G401.6 (cell line): ENCODE results near the gene TP63.

Experiments used
- FAIRE-seq: peaks from 2 replicates; lab custom pipeline; 2012; peaks lifted over from hg19 to GRCh38; lab: Jason Lieb, UNC

TP63 gene

DNA sequence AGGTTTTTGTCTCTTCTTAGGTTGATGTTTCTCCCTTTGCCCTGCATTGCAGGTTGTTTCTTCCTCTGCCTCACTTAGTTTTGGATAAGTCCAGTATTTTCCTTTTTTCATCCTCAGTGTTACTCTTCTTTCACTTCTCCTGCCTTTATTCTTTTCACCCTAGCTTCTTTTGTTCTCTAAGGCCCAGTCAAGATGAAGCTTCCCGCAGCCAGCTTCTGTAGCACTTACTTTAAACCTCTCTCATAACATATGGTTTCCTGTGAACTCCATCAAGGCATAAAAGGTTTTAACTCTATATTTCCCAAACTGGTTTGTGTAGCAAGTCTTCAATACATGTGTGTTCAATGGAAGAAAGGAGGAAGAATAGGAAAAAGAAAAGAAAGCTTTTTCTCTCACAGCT is 54.1 kb downstream of the TP63 start:
- FAIRE-seq = no peak

DNA sequence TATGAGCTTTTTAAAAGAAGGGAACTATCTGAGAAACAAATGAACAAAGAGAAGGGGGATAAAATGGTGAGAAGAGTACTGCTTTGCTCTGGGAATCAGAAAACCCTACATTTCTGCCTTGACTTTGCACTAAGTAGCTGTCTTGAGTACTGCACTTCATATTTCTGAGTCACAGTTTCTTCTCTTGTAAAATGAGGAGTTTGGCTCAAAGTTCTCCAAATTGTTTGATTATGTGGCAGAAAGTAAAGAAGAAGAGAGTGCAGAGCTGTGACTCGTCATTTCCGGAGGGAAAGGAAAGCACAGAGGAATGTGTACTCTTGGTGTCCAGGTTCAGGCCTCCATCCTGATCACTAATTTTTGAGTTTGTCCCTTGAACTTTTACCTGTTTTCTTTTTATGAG is 54.7 kb downstream of the TP63 start:
- no peak for FAIRE-seq

DNA sequence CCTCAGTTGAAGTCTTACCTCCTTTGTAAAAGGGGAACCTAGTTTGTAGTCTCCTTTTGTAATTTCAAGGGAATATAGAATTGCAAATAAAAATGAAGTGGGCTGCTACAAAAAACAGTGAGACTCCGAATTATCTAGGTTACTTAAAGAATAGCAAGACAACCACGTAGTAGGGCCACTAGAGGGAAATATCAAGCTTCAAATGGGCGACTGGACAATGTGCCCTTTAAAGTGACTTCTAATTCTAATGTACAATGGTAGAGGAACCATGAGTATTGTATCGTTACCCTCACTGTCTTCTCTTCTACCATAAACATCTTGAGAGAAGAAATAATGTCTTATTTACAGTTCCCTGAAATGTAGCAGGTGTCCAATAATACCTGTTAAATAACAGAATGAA is 56.3 kb downstream of the TP63 start:
- FAIRE-seq = no peak

DNA sequence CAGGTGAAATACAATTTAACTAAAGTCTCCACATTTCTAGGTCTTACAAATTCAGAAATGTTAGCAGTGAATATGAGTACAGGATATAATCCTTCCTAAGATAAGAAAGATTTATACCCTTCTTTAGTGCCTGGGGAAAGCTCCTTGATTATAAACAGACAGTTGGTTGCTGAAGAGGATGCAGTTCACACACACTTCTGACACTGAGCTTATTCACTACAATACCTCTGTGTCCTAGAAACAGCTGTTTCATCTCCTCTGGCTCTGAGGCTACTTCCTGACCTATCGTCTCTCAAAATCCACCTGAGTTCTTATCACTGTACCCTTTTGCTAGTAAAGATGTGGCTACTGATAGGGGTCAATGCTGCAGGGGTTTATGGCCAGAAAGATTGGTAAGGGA is 57.1 kb downstream of the TP63 start:
- no peak for FAIRE-seq

DNA sequence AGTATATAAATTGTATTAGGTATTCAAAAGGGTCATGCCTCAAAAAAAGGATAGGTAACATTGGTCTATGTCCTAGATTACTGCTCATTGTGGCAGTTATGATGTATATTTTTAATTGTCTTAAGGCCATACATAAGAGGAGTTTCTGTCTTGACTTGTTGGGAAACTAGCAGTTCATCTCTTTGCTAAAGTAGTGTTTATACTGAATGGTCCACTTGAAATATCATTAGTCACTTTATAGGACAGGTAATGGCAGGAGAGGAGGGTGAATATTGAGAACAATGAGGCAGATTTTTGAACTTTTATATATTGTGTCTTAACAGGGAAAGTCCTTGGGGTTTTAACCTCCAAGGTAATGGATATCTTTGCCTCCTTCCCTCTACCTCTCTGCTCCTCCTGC is 58.4 kb downstream of the TP63 start:
- FAIRE-seq = no peak

DNA sequence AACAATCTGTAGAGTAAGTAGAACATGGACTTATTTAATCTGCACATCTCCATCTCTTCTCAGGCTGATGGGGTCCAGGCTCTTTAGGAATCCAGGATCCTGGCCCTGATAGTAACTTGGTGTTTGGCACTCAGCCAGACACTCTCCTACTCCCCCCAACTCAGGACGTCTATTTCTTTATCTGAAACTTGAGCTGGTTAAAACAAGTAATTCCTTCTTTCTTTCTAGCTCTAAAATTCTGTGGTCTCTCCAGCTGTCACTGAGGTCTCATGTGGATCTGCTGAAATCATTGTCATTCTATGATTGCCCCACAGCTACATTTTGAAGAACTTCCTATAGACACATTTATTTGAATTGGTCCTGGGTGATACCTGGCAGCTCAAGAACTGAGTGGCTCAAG is 59.0 kb downstream of the TP63 start:
- FAIRE-seq = no peak

DNA sequence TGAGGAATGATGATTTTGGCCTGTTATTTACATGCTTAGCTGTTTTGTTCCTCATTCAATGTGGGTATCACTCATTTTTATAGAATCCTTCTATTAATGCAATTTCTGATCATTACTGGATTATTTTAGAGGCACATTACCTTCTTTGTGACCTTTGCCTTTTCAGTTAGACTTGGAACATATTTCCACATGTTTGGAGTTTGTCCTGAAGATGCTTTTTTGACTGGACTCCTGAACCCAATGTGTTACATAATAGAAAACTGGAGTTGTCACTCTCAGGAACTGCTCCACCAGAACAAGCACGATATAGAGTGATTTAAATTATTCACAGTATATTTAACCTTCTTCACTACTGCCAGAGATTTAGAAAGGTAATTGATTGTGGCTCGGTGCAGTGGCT is 59.5 kb downstream of the TP63 start:
- FAIRE-seq = no peak

DNA sequence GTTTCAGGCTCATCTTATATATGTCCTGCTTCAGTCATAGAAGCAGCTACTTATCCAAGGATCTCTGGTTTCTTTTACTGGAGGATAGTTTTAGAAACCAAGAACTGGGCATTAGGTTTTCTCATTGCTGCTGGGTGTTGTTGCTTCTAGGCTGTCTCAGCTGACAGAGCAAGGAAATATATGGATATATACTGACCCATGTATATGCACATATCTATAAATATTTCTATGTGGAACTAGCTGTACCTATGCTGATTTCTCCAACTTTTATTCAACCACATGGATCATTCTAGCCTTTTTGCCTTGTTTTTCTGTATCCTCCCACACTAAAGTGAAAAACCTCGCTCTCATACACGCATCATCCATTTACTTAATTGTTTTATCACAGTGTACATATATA is 64.2 kb downstream of the TP63 start:
- no peak for FAIRE-seq

DNA sequence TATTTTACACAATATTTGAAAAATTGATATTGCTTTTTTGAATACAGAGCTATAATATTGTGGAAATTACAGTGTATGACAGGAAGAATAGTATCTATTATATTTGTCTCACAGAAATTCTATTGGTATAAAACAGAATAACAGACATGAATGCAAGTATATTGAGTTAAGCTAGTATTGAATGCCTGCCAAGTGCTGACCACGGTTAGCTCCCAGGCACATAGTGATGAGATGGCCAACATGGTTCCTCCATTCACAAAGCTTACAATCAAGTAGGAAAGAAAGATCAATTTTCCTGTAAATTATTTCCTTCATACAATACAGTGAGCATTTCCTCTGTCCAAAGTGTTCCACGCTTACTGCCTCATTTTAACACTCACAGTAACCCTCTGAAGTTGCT is 67.6 kb downstream of the TP63 start:
- no peak for FAIRE-seq

DNA sequence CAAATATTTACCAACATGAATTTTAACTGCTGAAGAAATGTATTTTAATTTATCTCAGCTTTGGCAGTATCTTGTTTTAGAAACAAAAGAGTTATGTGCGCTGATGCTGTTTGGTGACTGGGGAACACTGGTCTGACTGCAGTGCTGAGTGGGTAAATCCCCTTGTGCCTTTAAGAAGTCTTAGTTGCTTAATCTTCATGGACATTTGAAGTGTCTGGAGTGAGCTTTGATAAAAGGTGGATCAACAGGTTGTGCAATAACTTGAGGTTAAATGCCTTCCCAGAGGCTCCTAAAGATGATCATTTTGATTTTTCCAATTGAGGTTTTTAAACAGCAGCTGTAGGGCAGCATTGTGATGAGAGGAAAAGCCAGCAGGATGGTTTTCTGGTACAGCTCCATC is 68.7 kb downstream of the TP63 start:
- no peak for FAIRE-seq

DNA sequence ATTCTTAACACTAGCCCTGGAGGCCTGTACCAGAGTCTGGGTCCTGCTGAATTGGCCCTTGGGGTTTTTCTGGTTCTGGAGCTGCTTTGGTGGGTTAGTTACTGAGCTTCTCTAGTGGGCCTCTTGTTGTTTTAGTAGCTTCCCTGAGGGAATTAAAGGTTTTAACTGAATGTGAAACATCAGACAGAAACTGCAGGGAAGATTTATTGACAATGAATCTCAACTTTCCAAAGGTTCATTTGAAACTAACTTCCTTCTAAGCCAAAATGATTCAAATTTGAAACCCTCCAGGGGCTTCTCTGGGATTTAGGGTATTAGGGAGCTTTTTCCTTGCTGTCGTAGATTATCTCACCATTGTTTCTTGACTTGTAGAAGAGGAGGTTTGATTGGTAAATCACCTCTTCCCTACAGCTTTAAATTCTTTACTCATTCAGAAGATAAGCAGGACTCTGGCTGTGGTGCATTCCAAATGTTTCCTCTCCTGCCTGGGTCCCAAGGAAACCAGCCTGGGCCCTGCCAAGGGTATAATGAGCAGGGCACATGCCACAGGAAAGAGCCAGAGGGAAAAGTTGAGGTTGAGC is 71.0 kb downstream of the TP63 start:
- no peak for FAIRE-seq

DNA sequence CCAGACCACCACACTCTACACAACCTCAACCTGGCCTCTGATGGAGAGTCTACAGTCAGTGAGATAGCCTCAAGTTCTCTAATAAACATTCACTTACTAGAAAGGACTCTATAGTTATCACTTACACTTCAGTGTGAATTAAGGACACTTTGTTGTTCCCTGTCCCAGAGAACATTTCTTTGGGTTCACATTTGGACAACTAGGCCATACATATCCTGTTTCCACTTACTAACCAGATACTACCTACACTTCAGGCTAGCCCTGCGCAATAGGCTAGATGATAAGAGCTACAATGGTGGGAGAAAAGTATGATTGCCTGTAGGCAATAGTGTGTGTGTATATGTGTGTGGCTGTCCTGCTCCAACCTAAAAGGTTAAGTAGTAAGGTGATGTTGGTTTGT is 72.7 kb downstream of the TP63 start:
- FAIRE-seq = no peak

DNA sequence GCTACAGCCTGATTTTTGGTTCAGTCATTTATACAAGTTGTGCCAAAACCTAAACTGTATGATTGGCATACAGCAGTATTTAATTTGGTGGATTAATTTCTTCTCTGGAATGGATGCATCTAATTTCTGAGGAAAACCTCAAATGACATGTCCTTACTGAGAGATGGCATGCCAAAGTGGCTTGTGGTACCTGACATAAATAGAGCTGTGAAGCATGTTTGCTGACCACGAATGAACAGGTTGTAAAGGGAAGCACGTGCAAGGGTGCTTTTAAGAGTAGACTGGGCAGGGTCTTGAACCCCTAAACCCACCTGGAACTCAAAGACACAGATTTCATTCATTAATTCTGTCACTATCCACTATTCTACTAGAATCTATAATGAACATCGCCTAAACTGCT is 77.2 kb downstream of the TP63 start:
- no peak for FAIRE-seq

DNA sequence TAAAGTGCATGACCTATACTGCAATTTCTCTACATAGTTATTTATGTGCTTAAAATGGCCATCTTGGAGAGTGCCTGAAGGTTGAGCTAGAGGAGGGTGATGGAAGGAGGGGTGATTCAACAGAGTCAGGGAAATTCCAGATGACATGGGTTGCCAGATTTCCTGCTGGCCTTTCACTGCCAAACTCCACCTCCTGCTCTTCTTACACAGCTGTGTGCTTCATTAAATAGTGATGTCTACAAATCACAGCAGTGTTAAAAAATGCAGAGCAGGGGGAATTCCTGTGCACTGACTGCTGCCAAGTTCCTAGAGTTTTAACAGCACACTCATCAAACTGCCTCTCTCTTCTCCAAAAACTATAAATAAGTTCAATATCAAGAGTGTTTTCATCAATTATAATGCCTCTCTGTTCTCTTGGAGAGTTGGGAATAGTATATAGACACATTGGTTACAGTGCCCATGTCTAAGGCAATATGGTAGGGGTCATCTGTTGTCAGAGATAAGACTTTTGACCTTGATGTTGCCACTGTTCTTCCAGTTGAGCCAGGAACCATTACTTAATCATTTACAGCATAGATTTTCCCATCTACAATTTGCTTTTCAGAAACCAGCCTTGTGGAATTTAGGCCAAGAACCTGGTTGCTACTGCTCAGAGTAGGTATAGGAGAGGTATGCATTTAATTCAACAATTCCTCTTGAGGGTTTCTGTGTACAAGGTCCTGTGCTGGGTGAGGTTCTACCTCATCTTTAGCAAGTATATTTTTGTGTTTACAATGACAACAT is 79.6 kb downstream of the TP63 start:
- FAIRE-seq = no peak

DNA sequence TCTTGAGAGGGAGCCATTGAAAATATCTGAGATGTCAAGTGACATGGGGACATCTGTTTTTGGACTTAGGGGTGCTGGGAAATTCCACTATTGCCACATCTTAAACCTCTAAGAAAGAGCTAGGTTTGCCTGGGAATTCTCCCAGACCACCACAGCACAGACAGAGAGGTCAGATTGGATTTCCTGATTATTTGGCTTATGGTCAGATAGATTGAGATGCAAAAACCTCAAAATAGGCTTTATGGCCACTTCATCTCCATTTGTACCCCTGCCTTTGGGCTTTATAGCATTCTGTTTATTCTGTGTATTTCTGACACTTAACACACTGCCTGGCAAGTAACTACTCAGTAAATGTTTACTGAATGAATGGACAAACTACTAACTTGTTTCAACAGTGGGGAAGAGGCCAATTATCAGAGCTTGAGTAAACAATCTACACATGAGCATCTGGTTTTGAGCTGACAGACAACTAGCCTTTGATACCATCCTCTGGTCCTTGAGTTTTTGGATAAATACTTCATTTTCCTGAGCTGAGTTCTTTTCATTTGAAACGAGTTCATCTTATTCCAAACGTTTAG is 81.8 kb downstream of the TP63 start:
- no peak for FAIRE-seq

DNA sequence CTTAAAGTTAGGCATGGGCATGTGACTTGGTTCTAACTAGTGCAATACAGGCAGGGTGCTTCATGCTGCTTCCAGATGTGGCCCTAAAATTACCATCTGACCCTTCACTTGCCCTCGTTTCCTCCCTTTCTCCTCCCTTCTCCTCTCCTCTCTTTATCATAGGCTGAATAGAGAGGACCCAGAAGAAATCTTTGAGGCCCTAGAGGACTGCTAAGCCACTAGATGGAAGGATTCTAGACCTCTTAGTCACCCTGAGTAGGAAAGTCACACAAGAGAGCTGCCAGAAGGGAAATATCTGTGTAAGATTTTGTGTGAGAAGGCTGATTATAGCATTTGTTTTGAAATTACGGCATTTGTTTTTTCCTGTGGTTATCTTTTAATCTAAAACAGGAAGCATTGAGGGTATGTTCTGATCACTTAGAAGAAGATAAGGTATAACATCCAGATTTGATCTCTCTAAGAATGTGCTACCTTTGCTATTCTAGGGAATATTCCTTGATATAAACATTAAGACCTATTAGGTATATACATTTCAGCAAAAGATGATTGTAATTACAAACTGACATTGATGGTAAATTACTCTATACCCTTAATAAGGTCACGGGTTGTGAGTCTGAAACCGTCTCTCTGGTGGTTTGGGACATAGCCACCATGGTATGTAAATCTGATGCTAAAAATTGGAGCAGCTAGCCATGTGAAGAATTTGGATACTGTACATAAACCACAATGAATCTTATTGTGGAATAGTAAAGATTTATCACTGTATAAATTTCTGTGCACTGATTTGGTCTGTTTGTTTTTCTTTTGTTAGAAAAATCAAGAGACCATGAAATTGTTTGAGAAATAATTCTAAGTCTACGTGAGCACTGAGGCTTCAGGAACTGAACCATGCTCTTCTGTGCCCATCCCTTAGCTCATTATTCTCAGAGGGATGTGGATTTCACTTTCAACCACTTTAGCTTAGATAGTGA is 84.1 kb downstream of the TP63 start:
- FAIRE-seq = no peak

DNA sequence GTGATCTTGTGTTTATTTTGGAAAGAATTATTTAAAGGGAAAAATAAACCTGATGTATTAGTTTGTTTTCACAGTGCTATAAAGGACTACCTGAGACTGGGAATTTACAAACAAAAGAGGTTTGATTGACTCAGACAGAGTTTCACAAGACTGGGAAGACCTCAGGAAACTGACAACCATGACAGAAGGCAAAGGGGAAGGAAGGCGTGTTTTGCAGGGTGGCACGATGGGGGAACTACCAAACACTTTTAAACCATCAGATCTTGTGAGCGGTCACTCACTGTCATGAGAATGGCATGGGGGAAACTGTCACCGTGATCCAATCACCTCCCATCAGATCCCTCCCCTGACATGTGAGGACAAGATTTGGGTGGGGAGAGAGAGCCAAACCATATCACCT is 87.0 kb downstream of the TP63 start:
- no peak for FAIRE-seq

DNA sequence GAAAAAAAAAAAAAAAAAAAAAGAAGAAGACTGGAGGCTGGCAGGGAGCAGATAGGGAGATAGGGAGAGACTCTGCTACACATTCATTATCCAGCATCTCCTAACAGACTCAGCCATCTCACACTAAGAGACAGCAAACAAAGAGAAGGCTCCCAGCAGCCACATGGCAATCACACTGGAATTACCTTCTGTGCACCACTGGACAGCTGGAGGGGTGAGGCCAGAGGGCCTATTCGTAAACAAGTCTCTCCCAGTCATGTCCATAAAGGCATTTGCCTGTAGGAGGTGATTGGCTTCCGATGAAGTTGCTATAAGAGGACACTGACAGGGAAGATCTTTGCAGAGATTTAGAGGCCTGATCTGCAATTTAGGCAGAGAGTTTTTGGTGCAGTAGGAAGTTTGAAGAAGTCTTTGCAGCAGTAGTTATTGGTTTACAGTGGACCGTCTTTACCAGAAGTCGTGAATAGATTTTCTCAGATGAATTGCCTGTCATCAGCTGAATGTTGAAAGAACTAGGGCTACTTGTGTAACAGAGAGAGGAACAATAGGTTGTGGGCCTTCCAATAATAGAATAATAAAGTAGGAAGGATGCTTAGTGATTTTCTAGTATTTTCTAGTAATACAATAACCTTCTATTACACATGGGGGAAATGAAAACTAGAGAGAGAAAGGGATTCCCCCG is 89.7 kb downstream of the TP63 start:
- FAIRE-seq = no peak

DNA sequence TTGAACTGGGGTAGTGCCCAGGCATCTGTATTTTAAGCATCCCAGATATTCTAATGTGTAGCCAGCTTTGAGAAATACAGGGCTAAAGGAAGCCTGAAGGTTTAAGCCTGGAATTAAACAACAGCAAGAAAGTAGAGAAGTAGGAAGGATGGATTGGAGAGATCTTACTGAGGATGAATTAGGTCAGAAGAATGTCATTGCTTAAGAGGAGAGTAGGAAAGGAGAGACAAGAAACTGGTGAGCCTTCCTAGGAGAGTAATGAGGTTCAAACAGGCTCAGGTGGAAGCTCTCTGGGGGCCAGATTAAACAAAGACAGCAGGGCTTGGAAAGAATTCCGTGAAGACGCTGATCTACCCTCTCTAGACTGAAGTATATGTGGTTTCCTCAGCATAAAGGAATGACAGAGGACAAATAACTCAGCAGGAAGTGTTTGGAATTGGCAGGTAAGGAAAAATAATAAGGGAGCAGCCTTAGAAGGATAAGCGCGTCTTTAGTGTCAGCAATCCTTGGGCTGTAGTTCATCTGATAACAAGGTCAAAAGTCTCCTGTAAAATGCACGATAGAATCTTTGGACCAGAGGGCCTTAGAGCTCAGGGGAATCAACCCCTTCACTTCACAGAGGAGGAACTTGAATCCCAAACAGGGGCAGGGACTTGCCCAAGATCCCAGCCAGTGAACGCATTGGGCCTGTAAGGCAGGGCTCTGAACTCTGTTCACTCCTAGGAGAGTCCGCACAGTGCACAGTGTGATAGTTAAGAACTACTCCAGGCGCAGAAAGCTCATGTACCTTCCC is 90.9 kb downstream of the TP63 start:
- FAIRE-seq = no peak

DNA sequence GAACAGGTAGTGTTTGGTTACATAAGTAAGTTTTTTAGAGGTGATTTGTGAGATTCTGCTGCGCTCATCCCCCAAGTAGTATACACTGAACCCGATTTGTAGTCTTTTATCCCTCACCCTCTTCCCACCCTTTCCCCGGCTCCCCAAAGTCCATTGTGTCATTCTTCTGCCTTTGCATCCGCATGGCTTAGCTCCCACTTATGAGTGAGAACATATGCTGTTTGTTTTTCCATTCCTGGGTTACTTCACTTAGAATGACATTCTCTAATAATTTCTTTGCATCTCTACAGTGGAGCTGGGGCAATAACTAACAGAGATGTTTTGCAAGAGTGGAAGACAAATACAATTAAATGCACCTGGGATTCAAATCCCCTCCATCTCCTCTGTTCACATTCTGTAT is 93.2 kb downstream of the TP63 start:
- no peak for FAIRE-seq

DNA sequence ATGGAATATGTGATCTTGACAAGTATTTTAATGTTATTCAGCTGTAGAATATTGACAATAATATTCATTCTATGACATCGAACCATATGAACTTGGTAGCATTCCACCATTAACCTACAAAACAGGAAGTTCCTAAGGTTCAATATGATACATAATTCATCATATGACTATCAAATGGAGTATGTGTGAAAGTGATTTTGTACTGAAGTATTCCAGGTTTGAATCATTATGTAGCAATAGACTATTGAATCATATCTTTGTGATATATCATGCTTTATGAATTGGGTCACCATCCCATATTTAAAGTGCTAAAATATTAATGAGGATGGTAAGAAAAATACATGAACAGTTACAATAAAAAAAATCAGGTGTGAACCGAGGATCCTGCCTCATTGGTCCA is 95.1 kb downstream of the TP63 start:
- FAIRE-seq = no peak
